HepG2 (cell line): Measurements from ENCODE around the gene DPEP3.

ENCODE experiments used
- EZH2 ChIP-seq: conservative IDR thresholded peaks from 2 replicates; pipeline ENCODE4 v1.6.1; 2012; ENCODE audit warnings: mild to moderate bottlenecking, low read depth, low read length, moderate library complexity
- POLR2AphosphoS5 ChIP-seq: IDR thresholded peaks from 2 replicates; pipeline ENCODE4 v1.6.1; 2012; ENCODE audit warnings: low read depth, low read length
- SP1 ChIP-seq, 2 experiments: fragments of 450-650 bp in 1 of 2; sonication (generic) in 1 of 2; formaldehyde crosslinking in 1 of 2; IDR thresholded peaks; 2 replicates each; pipeline versions ENCODE4 v1.4.0 to v1.6.1; 2016 to 2020; ENCODE audit warnings: missing genetic modification reagents in 1 of 2
- TAF1 ChIP-seq: sonication (generic); formaldehyde crosslinking; IDR thresholded peaks from 2 replicates; pipeline ENCODE4 v1.4.0; 2020; ENCODE audit warnings: missing genetic modification reagents
- YEATS4 ChIP-seq: sonication (generic); formaldehyde crosslinking; IDR thresholded peaks from 2 replicates; pipeline ENCODE4 v1.4.0; 2020; ENCODE audit warnings: missing genetic modification reagents, borderline replicate concordance
- ZFX ChIP-seq: sonication (generic); formaldehyde crosslinking; IDR thresholded peaks from 2 replicates; pipeline ENCODE4 v1.4.0; 2020; ENCODE audit warnings: mild to moderate bottlenecking, low read depth, missing genetic modification reagents, moderate library complexity
- TF ChIP-seq, protein P1 (sequence below): sonication (generic); formaldehyde crosslinking; IDR thresholded peaks from 2 replicates; pipeline ENCODE4 v1.8.1; 2023; ENCODE audit warnings: mild to moderate bottlenecking, inconsistent platforms, moderate library complexity, missing genetic modification reagents, borderline replicate concordance
- TF ChIP-seq, protein P2 (sequence below): sonication (generic); formaldehyde crosslinking; IDR thresholded peaks from 2 replicates; pipeline ENCODE4 v1.5.0; 2020; ENCODE audit warnings: mild to moderate bottlenecking, missing genetic modification reagents, moderate library complexity
- TF ChIP-seq, protein P3 (sequence below): sonication (generic); formaldehyde crosslinking; IDR thresholded peaks from 2 replicates; pipeline ENCODE4 v1.4.0; 2020; ENCODE audit warnings: missing genetic modification reagents
- TF ChIP-seq, protein P4 (sequence below): sonication (generic); formaldehyde crosslinking; IDR thresholded peaks from 2 replicates; pipeline ENCODE4 v1.8.0; 2022; ENCODE audit warnings: mild to moderate bottlenecking, missing genetic modification reagents

DNA sequence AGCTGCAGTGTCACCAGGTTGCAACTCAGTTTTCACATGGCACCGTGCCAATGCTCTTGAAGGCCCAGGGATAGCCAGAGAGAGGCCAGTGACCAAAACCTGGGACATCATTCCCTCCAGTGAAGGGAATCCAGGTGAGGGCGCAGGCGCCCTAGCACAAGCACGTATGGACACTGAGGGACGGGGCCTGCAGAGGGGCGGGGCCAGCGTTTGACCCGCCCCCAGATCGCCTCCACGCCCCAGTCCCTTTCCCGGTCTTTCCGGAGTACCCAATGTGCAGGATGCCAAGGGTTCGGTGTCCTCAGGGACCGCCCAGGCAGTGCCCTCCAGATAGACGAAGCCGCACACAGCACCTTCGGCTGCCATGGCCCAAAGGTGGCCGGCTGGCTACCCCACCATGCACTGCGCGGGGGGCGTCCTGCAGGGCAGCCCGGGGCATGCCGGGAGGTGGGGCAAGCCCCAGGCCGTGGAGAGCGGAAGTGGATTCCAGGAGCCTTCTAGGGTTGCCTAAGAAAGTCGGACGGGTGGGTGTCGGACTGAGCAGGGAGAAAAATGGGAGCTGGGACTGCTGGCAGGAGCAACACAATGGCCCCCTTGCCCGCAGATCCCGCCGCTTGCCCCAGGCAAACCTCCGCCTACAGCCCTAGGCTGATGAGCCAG lies 16.5 kb downstream of the DPEP3 start:
- TF ChIP-seq ZFX (CRISPR knock-in tag) (no peak), TAF1 (CRISPR knock-in tag) (no peak), EZH2 (no peak), SP1 (IDR thresholded peaks at IDR 0.05) (no peak), SP1 (CRISPR knock-in tag; IDR thresholded peaks at IDR 0.05) (no peak), POLR2AphosphoS5 (no peak), YEATS4 (CRISPR knock-in tag) (no peak)
- TF ChIP-seq, protein P1, sequence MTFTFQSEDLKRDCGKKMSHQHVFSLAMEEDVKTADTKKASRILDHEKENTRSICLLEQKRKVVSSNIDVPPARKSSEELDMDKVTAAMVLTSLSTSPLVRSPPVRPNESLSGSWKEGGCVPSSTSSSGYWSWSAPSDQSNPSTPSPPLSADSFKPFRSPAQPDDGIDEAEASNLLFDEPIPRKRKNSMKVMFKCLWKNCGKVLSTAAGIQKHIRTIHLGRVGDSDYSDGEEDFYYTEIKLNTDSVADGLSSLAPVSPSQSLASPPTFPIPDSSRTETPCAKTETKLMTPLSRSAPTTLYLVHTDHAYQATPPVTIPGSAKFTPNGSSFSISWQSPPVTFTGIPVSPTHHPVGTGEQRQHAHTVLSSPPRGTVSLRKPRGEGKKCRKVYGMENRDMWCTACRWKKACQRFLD (CRISPR knock-in tag): no peak
- TF ChIP-seq, protein P2, sequence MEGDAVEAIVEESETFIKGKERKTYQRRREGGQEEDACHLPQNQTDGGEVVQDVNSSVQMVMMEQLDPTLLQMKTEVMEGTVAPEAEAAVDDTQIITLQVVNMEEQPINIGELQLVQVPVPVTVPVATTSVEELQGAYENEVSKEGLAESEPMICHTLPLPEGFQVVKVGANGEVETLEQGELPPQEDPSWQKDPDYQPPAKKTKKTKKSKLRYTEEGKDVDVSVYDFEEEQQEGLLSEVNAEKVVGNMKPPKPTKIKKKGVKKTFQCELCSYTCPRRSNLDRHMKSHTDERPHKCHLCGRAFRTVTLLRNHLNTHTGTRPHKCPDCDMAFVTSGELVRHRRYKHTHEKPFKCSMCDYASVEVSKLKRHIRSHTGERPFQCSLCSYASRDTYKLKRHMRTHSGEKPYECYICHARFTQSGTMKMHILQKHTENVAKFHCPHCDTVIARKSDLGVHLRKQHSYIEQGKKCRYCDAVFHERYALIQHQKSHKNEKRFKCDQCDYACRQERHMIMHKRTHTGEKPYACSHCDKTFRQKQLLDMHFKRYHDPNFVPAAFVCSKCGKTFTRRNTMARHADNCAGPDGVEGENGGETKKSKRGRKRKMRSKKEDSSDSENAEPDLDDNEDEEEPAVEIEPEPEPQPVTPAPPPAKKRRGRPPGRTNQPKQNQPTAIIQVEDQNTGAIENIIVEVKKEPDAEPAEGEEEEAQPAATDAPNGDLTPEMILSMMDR (CRISPR knock-in tag): no peak
- TF ChIP-seq, protein P3, sequence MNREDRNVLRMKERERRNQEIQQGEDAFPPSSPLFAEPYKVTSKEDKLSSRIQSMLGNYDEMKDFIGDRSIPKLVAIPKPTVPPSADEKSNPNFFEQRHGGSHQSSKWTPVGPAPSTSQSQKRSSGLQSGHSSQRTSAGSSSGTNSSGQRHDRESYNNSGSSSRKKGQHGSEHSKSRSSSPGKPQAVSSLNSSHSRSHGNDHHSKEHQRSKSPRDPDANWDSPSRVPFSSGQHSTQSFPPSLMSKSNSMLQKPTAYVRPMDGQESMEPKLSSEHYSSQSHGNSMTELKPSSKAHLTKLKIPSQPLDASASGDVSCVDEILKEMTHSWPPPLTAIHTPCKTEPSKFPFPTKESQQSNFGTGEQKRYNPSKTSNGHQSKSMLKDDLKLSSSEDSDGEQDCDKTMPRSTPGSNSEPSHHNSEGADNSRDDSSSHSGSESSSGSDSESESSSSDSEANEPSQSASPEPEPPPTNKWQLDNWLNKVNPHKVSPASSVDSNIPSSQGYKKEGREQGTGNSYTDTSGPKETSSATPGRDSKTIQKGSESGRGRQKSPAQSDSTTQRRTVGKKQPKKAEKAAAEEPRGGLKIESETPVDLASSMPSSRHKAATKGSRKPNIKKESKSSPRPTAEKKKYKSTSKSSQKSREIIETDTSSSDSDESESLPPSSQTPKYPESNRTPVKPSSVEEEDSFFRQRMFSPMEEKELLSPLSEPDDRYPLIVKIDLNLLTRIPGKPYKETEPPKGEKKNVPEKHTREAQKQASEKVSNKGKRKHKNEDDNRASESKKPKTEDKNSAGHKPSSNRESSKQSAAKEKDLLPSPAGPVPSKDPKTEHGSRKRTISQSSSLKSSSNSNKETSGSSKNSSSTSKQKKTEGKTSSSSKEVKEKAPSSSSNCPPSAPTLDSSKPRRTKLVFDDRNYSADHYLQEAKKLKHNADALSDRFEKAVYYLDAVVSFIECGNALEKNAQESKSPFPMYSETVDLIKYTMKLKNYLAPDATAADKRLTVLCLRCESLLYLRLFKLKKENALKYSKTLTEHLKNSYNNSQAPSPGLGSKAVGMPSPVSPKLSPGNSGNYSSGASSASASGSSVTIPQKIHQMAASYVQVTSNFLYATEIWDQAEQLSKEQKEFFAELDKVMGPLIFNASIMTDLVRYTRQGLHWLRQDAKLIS: no peak
- TF ChIP-seq, protein P4, sequence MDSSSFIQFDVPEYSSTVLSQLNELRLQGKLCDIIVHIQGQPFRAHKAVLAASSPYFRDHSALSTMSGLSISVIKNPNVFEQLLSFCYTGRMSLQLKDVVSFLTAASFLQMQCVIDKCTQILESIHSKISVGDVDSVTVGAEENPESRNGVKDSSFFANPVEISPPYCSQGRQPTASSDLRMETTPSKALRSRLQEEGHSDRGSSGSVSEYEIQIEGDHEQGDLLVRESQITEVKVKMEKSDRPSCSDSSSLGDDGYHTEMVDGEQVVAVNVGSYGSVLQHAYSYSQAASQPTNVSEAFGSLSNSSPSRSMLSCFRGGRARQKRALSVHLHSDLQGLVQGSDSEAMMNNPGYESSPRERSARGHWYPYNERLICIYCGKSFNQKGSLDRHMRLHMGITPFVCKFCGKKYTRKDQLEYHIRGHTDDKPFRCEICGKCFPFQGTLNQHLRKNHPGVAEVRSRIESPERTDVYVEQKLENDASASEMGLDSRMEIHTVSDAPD (CRISPR knock-in tag): no peak
